ENCODE measurements around the gene CLDN9. TPM values are rescaled to one million over a fixed set of nuclear protein-coding genes. Genes with fewer than 3 reads are reported as not detected.

Gene CLDN9
- total RNA-seq, 1 donor from 2014 or later = 0.39 TPM

DNA sequence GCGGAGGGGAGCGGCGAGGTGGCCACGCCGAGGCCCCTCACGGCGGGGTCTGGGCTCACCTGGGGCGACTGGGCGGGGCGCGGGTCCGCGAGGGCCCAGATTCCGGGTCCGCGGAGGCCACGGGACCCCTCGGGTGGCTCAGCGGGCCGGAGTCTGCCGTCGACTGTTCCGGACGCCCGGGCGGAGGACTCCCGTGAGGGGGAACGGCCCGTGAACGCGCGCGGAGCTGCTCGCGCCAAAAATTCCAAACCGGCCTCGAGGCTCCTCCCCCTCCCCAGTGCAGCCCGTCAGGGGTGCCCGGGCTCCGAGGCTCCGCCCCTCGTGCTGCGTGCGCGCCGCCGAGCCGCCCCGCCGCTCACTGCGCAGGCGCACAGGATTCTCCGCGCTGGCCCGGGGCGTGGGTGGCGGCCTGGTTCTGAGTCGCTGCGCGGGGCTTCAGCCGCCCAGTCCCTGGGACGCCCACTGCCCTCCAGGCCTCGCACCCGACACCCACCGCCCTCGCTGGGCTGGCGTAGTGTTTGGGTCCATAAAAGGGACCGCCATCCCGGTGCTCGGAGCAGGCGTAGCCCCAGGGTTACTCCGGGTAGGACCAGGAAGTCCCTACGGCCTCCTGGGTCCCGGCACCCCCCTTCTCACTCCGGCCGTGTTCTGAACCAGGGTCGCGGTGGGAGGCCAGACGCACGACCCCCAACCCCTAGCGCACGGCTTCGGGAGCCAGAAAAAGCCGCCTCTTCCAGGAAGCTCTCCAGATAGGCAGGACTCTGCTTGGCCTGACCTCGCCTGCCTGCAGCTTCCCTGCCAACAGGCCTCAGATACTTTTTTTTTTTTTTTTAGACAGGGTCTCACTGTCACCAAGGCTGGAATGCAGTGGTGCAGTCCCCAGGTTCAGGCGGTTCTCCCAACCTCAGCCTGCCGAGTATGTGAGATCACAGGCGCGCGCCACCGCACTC is 32.2 kb upstream of the CLDN9 start, which contains the start of gene PKMYT1:
Gene PKMYT1, minus strand, starts transcription at position 220 of the 950 bp plus-strand sequence. CDS start 789 bp downstream, outside the sequence.
- Mint-ChIP-seq H3K27ac (ENCODE audit: unreplicated experiment) (peak within 1 kb of the TSS; percentile 59), H3K9me3 (ENCODE audit: unreplicated experiment) (peaks cover 3% of the 10 kb centered on the region), H3K4me3 (ENCODE audit: unreplicated experiment) (peak within 1 kb of the TSS; percentile 68), H3K4me1 (ENCODE audit: low read depth, unreplicated experiment) (peaks cover 5% of the 10 kb centered on the region), H3K27me3 (ENCODE audit: unreplicated experiment) (peaks cover 5% of the 10 kb centered on the region), H3K36me3 (ENCODE audit: unreplicated experiment) (no peaks in the 10 kb centered on the region)
- TF ChIP-seq, protein P1, sequence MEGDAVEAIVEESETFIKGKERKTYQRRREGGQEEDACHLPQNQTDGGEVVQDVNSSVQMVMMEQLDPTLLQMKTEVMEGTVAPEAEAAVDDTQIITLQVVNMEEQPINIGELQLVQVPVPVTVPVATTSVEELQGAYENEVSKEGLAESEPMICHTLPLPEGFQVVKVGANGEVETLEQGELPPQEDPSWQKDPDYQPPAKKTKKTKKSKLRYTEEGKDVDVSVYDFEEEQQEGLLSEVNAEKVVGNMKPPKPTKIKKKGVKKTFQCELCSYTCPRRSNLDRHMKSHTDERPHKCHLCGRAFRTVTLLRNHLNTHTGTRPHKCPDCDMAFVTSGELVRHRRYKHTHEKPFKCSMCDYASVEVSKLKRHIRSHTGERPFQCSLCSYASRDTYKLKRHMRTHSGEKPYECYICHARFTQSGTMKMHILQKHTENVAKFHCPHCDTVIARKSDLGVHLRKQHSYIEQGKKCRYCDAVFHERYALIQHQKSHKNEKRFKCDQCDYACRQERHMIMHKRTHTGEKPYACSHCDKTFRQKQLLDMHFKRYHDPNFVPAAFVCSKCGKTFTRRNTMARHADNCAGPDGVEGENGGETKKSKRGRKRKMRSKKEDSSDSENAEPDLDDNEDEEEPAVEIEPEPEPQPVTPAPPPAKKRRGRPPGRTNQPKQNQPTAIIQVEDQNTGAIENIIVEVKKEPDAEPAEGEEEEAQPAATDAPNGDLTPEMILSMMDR (IDR thresholded peaks at IDR 0.05; ENCODE audit: partially characterized antibody, unreplicated experiment) = no peak
- DNase-seq = peak; percentile 93

DNA sequence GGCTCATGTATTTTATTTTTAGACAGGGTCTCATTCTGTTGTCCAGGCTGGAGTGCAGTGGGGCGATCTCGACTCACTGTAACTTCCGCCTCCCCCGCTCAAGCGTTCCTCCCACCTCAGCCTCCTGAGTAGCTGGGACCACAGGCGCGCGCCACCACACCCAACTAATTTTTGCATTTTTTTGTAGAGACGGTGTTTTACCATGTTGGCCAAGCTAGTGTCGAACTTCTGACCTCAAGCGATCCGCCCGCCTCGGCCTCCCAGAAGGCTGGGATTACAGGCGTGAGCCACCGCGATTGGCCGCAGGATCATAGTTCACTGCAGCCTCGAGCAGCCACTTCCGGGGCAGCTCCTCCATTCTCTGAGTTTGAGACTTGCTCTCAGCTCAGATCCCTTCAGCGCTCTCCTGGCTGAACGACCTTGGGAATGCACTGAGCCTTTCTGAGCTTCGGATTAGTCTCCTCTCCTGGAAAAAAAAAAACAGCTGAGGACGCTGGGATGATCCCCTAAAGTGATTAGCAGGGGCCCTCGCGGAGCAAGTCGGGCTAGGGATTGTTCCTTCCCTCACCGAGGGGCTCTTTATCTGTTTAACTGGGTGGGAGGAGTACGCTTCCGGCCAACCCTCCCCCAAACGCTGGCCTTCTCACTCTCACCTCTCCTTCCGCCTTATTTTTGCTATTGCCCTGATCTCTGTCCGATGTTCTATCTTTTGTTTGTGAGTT is 31.4 kb upstream of the CLDN9 start:
- Mint-ChIP-seq H3K36me3 (ENCODE audit: unreplicated experiment) (no peaks in the 10 kb centered on the region), H3K27ac (ENCODE audit: unreplicated experiment) (peak overlapping the region; percentile 59), H3K27me3 (ENCODE audit: unreplicated experiment) (peaks cover 5% of the 10 kb centered on the region), H3K4me3 (ENCODE audit: unreplicated experiment) (peak overlapping the region; percentile 68), H3K4me1 (ENCODE audit: low read depth, unreplicated experiment) (peaks cover 5% of the 10 kb centered on the region), H3K9me3 (ENCODE audit: unreplicated experiment) (peaks cover 3% of the 10 kb centered on the region)
- TF ChIP-seq, protein P1 (IDR thresholded peaks at IDR 0.05; ENCODE audit: partially characterized antibody, unreplicated experiment) = no peak
- no peak for DNase-seq

- Mint-ChIP-seq H3K27me3 (ENCODE audit: unreplicated experiment) (peaks cover 6% of the 10 kb centered on the region), H3K4me3 (ENCODE audit: unreplicated experiment) (peak overlapping the region; percentile 68), H3K9me3 (ENCODE audit: unreplicated experiment) (peaks cover 3% of the 10 kb centered on the region), H3K36me3 (ENCODE audit: unreplicated experiment) (no peaks in the 10 kb centered on the region), H3K27ac (ENCODE audit: unreplicated experiment) (peak overlapping the region; percentile 54), H3K4me1 (ENCODE audit: low read depth, unreplicated experiment) (peaks cover 5% of the 10 kb centered on the region)
- TF ChIP-seq, protein P1 (IDR thresholded peaks at IDR 0.05; ENCODE audit: partially characterized antibody, unreplicated experiment) = no peak
- DNase-seq = no peak
Measured at GRCh38 chr16:2981899-2982250, 30.8 kb upstream of the CLDN9 start.

DNA sequence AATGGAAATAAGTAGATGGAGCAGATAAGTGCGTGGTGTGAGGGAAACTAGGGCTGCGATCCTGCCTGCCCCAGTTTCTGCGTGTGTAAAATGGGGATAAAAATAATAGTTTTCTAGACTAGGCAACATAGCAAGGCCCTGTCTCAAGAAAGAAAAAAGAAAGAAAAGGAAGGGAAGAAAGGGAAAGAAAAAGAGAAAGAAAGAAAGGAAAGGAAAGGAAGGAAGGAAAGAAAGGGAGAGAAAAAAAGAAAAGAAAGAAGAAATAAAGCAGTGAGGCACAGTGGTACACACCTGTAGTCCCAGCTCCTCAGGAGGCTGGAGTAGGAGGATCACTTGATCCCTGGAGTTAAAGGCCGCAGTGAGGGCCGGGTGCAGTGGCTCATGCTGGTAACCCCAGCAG is 30.3 kb upstream of the CLDN9 start:
- Mint-ChIP-seq H3K4me1 (ENCODE audit: low read depth, unreplicated experiment) (peaks cover 5% of the 10 kb centered on the region), H3K27me3 (ENCODE audit: unreplicated experiment) (peaks cover 6% of the 10 kb centered on the region), H3K4me3 (ENCODE audit: unreplicated experiment) (no peak overlapping the region), H3K9me3 (ENCODE audit: unreplicated experiment) (peaks cover 3% of the 10 kb centered on the region), H3K27ac (ENCODE audit: unreplicated experiment) (no peak overlapping the region), H3K36me3 (ENCODE audit: unreplicated experiment) (no peaks in the 10 kb centered on the region)
- TF ChIP-seq, protein P1 (IDR thresholded peaks at IDR 0.05; ENCODE audit: partially characterized antibody, unreplicated experiment) = no peak
- no peak for DNase-seq

All from glutamatergic neuron (in vitro differentiated cells).